OCI-LY3 (cell line): ENCODE measurements around the gene KCTD3.

Experiments
- CTCF ChIP-seq: fragments of 200-600, 300-600 bp; sonication (generic); IDR thresholded peaks from 2 replicates; pipeline ENCODE4 v1.5.1; 2014; ENCODE audit warnings: antibody characterized with exemption, low read length, low read depth
- EZH2phosphoT487 ChIP-seq: fragments of 200-600 bp; shearing (Covaris generic); IDR thresholded peaks from 2 replicates; pipeline ENCODE4 v1.6.1; 2018; ENCODE audit warnings: antibody characterized with exemption, mixed run types, low read depth

GRCh38 chr1:215554865-215555264 is 12.2 kb upstream of the KCTD3 start:
- TF ChIP-seq CTCF, result no peak
- no peak for TF ChIP-seq EZH2phosphoT487
